Pons (tissue), 1 donor: ENCODE measurements around the gene MAP3K4.

Experiments used
- DNase-seq: peaks from one replicate; pipeline ENCODE4 v3.0.0-alpha.2; 2016; ENCODE audit warnings: low spot score

The MAP3K4 gene

DNA sequence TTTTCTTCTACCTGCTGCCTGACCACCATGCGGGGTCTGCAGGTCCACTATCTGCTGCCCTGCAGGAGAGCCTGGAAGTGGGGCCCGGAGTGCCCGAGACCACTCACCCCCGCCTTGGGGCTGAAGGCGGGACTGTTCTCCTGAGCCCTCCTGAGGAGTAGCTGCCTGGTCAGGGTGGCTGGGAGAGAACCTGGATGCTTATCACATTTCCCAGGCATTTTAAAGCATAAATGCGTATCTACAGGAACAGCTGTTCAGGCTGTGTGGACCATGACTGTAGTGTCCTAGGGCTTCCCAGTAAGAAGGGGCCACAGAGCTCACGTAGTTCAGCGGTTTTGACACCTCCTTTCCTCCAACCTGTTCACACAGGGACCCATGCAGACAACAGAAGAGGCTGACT lies 159.0 kb downstream of the MAP3K4 start:
- DNase-seq, result no peak

DNA sequence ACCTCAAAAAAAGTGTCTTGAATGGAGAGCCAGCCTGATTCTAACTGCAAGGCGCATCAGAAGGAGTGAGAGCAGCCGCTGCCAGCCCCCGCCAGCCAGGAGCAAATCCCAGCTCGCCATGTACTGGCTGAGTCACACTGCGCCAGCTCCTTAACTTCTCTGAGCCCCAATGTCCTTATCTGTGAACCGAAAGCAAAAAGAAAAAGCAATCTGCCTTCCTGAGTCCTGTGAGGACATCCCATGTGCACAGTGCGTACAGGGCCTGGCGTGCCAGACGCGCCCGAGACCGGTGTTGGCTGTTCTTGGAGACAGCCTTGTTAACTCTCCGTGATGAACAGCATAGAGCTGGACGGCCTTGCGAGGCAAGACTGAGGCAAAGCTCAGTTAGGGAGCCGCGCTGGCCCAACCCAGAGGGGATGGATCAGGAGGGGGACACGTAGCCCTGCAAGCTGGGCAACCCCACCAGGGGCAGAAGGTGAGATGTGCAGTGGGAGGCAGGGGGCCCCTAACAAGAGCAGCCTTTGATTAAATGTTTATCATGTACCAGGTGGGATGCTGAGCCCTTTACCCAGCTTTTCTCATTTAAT lies 159.6 kb downstream of the MAP3K4 start:
- DNase-seq, result no peak

DNA sequence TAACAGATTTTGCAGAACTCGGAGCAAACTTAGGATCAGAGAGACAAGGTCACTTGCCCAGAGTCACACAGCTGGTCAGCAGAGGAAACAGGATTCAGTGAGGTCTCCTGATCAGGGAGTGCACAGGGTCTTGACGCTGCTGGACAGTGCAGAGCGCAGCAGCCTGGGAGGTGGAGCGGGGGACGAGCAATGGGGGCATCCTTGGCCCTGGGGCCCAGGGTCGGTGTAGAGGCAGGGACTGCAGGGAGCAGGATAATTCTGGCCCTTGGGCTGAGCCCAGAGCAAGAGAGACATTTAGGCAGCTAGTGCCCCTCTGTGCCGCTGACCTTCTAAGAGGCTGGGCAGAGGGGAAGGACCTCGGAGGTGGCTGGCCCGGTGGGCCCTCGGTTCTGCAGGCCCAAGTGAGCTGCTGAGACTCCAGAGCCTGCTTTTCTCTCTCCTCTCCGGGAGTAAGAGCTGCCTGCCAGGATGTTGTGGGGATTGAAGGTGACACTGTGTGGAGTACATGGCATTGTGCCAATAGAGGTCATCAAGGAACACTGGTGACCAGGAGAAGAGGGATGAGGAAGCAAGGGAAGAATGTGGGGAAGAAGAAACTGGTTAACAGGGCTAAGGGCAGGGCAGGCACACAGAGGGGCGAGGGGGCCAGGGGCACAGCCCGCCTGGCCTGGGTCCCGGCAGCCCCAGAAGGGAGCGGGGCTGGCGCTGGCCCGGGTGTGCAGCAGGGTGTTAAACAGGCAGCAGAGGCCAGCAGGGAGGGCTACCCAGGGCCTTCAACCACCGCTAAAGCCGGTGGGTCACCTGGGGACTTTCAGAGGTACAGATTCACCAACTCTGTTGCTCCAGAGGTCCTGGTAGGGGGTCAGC lies 160.3 kb downstream of the MAP3K4 start:
- no peak for DNase-seq

DNA sequence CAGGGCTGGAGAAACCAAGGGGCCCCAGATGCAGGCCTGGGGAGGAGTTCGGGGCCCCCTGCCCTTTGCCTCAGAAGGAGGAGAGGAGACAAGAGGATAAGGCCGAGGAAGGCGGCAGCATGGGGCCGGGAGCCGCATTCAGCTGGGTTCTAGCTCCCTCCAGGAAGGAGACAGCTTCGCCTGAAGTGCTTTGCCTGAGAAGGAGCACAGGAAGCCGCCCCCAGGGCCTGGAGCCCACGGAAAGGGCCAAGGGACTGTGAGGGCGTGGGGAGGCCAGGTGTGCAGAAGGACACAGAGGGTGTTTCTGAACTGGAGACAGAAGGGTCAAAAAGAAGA lies 160.9 kb downstream of the MAP3K4 start:
- no peak for DNase-seq

DNA sequence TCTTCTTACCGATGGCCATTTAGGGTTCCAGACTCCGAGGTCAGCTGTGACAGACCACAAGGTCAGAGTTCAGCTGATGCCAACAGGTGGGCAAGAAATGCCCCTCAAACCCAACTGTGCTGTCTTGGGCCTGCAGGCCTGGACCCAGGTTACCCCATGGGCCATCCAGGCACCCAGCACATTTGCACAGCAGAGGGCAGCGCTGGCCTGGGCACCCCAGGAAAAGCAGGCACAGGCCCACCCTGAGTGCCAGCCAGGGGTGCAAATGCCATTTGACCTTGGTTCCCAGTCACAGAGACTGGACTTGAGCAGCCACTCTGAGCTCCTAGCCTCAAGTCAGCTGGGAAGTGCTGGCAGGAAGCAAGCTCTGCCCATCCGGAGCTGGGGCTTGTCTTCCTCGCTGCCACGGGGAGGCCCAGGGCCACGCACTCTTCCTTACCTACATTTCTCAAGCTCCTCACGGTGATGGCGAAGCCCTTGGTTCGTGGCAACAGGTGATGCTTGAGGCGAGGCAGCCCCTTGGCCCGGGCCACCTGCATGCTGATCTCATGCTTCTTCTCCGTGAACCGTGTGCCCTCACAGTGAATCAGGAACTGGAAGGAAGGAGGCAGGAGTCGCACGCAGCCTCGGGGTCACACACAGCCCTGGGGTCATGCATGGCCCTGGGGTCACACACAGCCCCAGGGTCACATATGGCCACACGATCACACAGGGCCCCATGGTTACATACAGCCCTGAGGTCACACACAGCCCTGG lies 161.5 kb downstream of the MAP3K4 start:
- DNase-seq, result no peak

DNA sequence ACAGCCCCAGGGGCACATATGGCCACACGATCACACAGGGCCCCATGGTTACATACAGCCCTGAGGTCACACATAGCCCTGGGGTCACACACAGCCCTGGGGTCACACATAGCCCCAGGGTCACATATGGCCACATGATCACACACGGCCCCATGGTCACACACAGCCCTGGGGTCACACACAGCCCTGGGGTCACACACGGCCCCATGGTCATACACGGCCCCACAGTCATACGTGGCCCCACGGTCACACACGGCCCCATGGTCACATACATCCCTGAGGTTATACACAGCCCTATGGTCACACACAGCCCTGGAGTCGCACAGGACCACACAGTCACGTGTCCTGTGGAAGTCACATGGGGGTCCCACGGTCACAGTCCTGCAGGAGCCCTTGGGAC lies 162.2 kb downstream of the MAP3K4 start:
- DNase-seq, result no peak

DNA sequence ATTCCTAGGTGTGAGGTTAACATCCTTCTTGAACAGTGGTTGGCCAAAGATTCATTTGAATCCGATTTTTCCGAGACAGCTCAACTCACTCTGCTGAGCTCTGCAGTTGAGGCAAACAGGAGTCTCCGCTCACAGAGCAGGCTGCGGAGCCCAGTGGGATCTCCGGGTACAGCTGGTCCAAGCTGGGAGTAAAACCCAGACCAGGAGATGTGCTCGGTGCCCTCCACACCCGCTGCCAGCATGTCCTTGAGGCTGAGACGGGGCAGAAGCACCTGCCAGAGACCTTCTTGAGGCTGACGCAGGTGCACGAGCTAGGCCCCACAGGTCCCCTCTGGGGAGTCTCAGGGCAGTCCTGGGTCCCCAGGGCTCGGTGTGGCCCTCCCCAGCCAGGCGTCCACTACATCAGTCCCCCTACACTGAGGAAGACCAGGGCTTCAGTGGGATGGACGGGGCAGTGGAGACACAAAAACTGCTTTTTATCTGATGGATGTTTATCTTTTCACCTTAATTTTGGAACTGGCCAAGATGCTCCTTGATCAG lies 163.3 kb downstream of the MAP3K4 start:
- no peak for DNase-seq

DNA sequence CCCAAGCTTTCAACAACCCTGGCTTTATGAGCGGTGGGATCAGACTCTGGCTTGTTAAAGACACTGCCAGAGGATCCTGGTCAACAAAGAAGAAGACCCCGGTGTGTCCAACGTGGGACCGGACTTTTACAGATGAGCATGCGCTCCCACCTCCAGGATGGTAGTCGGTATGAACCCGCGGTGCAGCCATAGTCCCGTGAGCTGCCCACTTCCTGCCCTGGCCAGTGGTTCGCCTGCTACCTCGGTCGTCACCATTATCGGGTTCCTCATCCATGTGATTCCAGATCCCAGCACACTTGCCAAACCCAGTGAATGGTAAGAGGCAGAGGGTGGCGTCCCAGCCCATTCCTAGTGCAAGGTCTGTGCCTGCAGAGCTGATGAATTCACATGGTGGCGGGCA lies 169.6 kb downstream of the MAP3K4 start:
- DNase-seq, result no peak

DNA sequence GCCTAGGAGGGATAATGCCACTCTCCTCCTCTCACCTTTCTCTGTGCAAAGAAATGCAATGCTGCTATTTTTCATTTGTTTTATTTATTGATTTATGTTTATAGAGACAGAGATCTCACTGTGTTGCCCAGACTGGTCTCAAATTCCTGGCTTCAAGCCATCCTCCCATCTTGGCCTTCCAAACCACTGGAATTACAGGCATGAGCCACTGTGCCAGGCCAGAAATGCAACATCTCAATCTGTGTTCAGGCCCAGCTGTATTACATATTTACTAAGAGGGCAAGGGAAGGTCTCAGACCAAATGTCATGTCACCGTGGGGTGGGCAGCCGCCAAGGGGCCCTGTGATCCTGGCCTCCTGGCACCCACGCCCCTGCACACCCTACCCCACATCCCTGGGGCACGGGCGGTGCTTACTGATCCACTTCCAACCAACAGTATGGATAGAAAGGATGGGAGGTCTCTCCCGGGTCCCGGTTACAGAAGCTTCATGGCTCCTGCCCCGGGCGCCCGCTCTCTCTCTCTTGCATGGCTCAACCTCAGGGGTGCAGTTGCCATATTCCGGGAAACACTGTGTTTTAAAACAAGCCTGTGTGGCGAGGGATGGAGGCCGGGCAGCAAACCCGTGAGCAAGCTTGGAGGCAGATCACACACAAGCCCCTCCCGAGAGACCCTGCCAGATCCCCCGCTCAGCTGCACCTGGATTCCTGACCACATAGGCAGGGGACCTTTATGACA lies 170.5 kb downstream of the MAP3K4 start:
- no peak for DNase-seq

DNA sequence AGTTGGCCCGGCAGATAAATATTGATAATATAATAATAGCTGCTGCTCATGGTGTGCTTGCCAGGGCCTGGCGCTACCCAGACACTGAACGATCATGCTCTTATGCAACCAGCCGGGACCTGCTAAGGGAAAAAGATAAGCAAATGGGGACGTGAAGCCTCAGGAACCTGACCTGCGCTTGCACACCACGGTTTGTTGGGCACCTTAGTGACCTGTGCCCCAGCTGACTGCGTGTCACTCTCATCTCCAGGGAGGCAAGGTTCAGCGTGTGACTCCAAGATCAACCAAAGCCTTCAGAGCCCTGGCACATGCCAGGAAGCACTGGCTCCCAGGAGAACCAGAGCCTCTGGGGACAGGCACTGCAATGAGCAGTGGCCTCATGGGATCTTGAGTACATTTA lies 171.2 kb downstream of the MAP3K4 start:
- DNase-seq, result peak; percentile 62

DNA sequence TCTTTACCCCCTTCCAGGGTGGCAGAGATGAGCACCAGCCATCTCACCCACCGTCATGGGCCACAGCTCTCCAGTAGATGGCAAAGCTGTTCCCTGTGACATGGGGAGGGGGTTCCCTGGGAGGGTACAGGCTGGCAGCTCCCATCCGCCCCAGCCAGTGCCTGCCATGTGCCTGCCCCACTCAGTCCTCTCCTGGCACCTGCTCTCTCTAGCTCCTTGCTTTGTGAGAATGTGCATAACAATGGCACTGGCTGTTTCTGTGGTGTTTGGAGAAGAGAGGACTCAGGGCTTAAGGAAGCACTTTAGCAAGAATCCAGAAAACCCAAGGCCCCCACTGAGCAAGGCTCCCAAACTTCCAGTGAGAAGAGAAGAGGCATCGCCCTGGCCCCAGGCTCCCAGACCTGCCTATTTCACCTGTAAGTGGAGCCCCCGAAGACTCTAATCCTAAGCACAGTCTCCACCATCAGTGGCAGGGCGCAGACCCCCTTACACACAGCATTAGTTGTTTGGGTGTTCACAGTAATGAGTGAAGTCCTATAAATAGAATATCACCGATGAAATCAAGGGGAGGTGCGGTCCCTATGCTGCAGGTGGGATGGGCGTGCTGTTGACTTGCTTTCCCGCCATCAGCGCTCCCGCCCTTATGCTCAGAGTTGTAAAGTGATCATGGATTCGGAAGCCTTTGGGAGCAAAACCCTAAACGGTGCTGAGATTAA lies 172.1 kb downstream of the MAP3K4 start:
- DNase-seq, result peak; percentile 63

DNA sequence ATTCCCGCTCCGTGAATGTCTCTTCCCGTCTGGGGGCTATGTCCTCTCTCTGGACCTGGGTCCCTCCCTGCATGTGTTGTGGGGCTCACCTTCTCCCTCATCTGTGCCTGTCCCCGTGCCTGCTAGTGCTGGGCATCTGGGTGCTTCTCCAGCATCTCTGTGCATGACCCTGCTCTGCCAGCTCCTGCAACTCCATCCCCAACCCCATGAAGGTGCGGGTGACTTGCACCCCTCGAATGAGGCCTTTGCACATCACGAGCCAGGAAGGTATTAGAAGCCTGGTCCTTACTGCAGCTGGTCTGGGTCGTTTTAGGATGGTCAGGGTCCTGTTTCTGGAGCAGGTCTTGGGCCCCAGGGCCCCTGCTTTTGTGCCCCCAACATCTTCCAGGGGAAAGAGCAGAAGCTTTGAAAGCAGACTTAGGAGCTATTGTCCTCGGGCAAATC lies 172.6 kb downstream of the MAP3K4 start:
- no peak for DNase-seq

DNA sequence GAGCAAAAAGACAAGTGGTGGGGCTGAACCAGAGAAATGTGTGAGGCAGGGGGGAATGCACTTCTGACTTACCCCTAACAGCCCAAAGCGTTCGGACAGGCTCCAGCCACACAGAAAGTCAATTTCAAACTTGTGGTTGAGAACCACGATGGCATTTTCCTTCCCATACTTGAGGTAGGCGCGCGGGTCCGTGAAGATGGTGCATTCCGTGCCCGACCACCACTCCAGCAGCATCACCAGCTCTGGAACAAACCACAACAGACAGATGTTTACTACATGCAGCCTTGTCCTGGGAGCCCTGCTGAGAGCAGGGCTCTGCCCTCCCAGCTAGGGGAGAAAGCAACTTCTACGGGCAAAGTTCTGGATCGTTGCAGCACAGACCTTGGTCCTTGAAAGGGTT lies 174.6 kb downstream of the MAP3K4 start:
- no peak for DNase-seq

DNA sequence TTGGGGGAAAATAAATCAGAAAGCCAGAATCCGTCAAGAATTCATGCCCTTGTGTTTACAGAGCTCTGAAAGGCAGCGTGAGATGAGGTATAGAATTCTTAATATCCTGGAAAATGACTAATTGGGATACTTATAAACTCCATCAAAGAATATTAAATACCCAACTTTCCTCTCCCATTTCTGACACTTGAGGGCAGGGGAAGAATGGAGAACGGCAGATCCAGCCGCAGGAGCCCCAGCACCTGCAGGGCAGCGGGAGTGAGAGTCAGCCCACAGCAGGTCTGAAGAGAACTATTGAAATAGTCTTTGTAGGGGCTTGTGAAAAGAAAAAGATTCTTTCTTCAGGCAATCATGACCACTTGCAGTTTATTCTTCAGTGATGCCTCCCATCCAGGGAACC lies 175.1 kb downstream of the MAP3K4 start:
- DNase-seq, result no peak
